Neuronal stem cell (in vitro differentiated cells): ENCODE results near the gene HSD17B14. TPM values are rescaled to one million over a fixed set of nuclear protein-coding genes. Genes with fewer than 3 reads are reported as not detected.
"Not testable (repeated sequence)": the region's sequence is repeated elsewhere in the genome, so short reads cannot be mapped to it uniquely, and the experiment has no call there.

ENCODE experiments used
- DNase-seq: peaks from one replicate; pipeline ENCODE4 v3.0.0-alpha.2; 2013; ENCODE audit warnings: low spot score
- H2AFZ ChIP-seq: one replicate; pipeline ENCODE4 v1.6.1; 2013; ENCODE audit warnings: mild to moderate bottlenecking, low read length, inconsistent platforms
- H2AK5ac ChIP-seq: 2 replicates; pipeline ENCODE4 v1.6.1; 2013; ENCODE audit warnings: low read depth, mild to moderate bottlenecking, inconsistent platforms, low read length, moderate library complexity, mixed read lengths
- H2BK120ac ChIP-seq: 2 replicates; pipeline ENCODE4 v1.6.1; 2013; ENCODE audit warnings: low read depth, mild to moderate bottlenecking, inconsistent platforms, low read length, moderate library complexity, mixed read lengths
- H2BK12ac ChIP-seq: one replicate; pipeline ENCODE4 v1.6.1; 2013; ENCODE audit warnings: low read length, inconsistent platforms
- H2BK15ac ChIP-seq: 2 replicates; pipeline ENCODE4 v1.6.1; 2013; ENCODE audit warnings: mild to moderate bottlenecking, low read length, inconsistent platforms, mixed read lengths
- H2BK5ac ChIP-seq: one replicate; pipeline ENCODE4 v1.6.1; 2013; ENCODE audit warnings: inconsistent platforms, mild to moderate bottlenecking, low read length, moderate library complexity
- H3K14ac ChIP-seq: one replicate; pipeline ENCODE4 v1.6.1; 2013; ENCODE audit warnings: low read length, inconsistent platforms
- H3K18ac ChIP-seq: 2 replicates; pipeline ENCODE4 v1.6.1; 2013; ENCODE audit warnings: low read length, inconsistent platforms
- H3K23ac ChIP-seq: 2 replicates; pipeline ENCODE4 v1.6.1; 2013; ENCODE audit warnings: low read depth, mild to moderate bottlenecking, mixed read lengths, low read length, inconsistent platforms; ENCODE audit not compliant: poor library complexity
- H3K27ac ChIP-seq: replicated peaks from 3 replicates; pipeline ENCODE4 v1.5.1; 2013; ENCODE audit warnings: low read length, inconsistent platforms
- H3K27me3 ChIP-seq, 3 experiments: 2 replicates each; pipeline ENCODE4 v1.6.1; 2013; ENCODE audit warnings: low read length in 3 of 3, mild to moderate bottlenecking in 2 of 3, inconsistent platforms in 1 of 3, low read depth in 1 of 3, mixed read lengths in 1 of 3, moderate library complexity in 1 of 3; ENCODE audit not compliant: control insufficient read depth in 3 of 3, insufficient read depth in 3 of 3
- H3K36me3 ChIP-seq, 2 donors: replicated peaks in 1 of 2; 2 replicates each; pipeline ENCODE4 v1.6.1; 2013; ENCODE audit warnings: low read length in 2 of 2; ENCODE audit not compliant: control insufficient read depth in 2 of 2, insufficient read depth in 2 of 2
- H3K4ac ChIP-seq: 2 replicates; pipeline ENCODE4 v1.6.1; 2013; ENCODE audit warnings: inconsistent platforms, mild to moderate bottlenecking, low read length, moderate library complexity
- H3K4me1 ChIP-seq, 2 donors: 1 replicate in 1 of 2; 2 replicates in 1 of 2; pipeline ENCODE4 v1.6.1; 2013; ENCODE audit warnings: low read length in 2 of 2, low read depth in 1 of 2; ENCODE audit not compliant: control insufficient read depth in 2 of 2, insufficient read depth in 1 of 2
- H3K4me2 ChIP-seq: one replicate; pipeline ENCODE4 v1.6.1; 2013; ENCODE audit warnings: mild to moderate bottlenecking, low read length, inconsistent platforms; ENCODE audit not compliant: insufficient read depth, poor library complexity, severe bottlenecking
- H3K4me3 ChIP-seq, 2 donors: 2 replicates each; pipeline ENCODE4 v1.5.1; 2013; ENCODE audit warnings: low read length in 2 of 2, mild to moderate bottlenecking in 2 of 2, inconsistent platforms in 1 of 2, moderate library complexity in 1 of 2
- H3K79me1 ChIP-seq: one replicate; pipeline ENCODE4 v1.6.1; 2013; ENCODE audit warnings: low read depth, mild to moderate bottlenecking, inconsistent platforms, low read length, moderate library complexity
- H3K9ac ChIP-seq: one replicate; pipeline ENCODE4 v1.6.1; 2013; ENCODE audit warnings: mild to moderate bottlenecking, low read depth, low read length, inconsistent platforms; ENCODE audit not compliant: poor library complexity
- H3K9me3 ChIP-seq, 2 donors: replicated peaks in 1 of 2; 2 replicates each; pipeline versions ENCODE3 to v1.6.1; 2013; ENCODE audit warnings: low read length in 2 of 2, mild to moderate bottlenecking in 2 of 2, inconsistent platforms in 1 of 2, low read depth in 1 of 2, mixed read lengths in 1 of 2, moderate library complexity in 1 of 2; ENCODE audit not compliant: control insufficient read depth in 2 of 2, insufficient read depth in 1 of 2
- H4K8ac ChIP-seq: one replicate; pipeline ENCODE4 v1.6.1; 2013; ENCODE audit warnings: low read depth, mild to moderate bottlenecking, inconsistent platforms, low read length, moderate library complexity
- H4K91ac ChIP-seq: one replicate; pipeline ENCODE4 v1.6.1; 2013; ENCODE audit warnings: low read length, low read depth, mild to moderate bottlenecking, inconsistent platforms; ENCODE audit not compliant: poor library complexity
- whole genome bisulfite sequencing, 2 donors: extraction: QIAGEN DNeasy Blood & Tissue Kit; methylation state at CpG; one replicate each; pipeline ENCODE4 v1.1.7; 2013; ENCODE audit warnings: missing lambda C conversion rate in 2 of 2, mixed read lengths in 1 of 2; ENCODE audit not compliant: insufficient read length in 2 of 2, insufficient replicate concordance in 1 of 2; ENCODE audit errors: extremely low coverage in 2 of 2; 5-methylcytosine and 5-hydroxymethylcytosine counted together
- small RNA-seq: library from polyadenylated mRNA; stranded (forward); fragments of <200 nt; extraction: miRNeasy Mini kit (QIAGEN cat#:217004); gene quantifications from one replicate; pipeline ENCODE3, GENCODE V24; 2013; ENCODE audit not compliant: insufficient read depth

The HSD17B14 gene

GRCh38 chr19:48768994-48769713 lies 67.1 kb downstream of the HSD17B14 start:
- Histone ChIP-seq H3K4ac (no peak overlapping the region), H2AK5ac (no peak overlapping the region), H3K36me3 (no peaks in the 10 kb centered on the region), H3K9ac (no peak overlapping the region), H4K91ac (no peak overlapping the region), H2BK12ac (no peak overlapping the region), H3K4me2 (no peak overlapping the region), H3K4me3 (no peak overlapping the region), H3K23ac (no peak overlapping the region), H3K79me1 (no peaks in the 10 kb centered on the region), H3K14ac (no peak overlapping the region), H2AFZ (no peak overlapping the region), H3K27me3 (peaks cover 0 to 13% (median 0%) of the 10 kb centered on the region in 3 experiments), H3K18ac (no peak overlapping the region), H3K9me3 (no peaks in the 10 kb centered on the region), H4K8ac (no peak overlapping the region), H3K4me1 (no peaks in the 10 kb centered on the region), H2BK120ac (no peak overlapping the region), H3K27ac (no peak overlapping the region), H2BK5ac (no peak overlapping the region), H2BK15ac (no peak overlapping the region)
- WGBS, 2 donors = no CpG with 5 or more reads among the region's 11 CpGs
- DNase-seq = no peak

GRCh38 chr19:48768171-48768753 lies 68.0 kb downstream of the HSD17B14 start:
- H4K91ac ChIP-seq, H2AK5ac ChIP-seq, H2BK5ac ChIP-seq, H3K23ac ChIP-seq, H3K9ac ChIP-seq, H3K9me3 ChIP-seq, H2AFZ ChIP-seq, H3K36me3 ChIP-seq, H2BK15ac ChIP-seq, H3K27ac ChIP-seq, H2BK120ac ChIP-seq, H2BK12ac ChIP-seq, DNase-seq, H3K79me1 ChIP-seq, H3K4me2 ChIP-seq, H3K4ac ChIP-seq, H3K4me1 ChIP-seq, H3K18ac ChIP-seq, H3K4me3 ChIP-seq, H4K8ac ChIP-seq, H3K14ac ChIP-seq: not testable (repeated sequence)
- WGBS, 2 donors = no CpG with 5 or more reads among the region's 6 CpGs
- peaks cover 0 to 17% (median 0%) of the 10 kb centered on the region in 3 experiments for H3K27me3 ChIP-seq

DNA sequence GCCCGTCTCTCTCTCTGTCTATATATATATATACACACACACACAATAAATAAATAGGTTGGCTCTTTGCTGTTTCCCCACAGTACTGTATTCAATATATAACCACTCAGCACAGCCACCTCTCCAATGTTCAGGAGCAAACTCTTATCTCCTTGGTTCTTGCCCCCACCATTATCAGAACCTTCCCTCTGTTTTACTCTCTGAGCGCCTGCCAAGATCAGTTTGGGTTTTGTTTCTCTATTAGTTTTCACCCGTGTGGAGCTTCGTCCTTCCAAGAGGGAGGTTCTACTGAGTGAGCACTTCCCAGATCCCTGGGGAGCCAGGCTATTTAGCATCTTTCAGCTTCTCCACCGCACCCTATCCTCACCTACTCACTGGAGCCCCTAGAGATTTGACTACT lies 70.5 kb downstream of the HSD17B14 start:
- H2BK12ac ChIP-seq, H3K18ac ChIP-seq, H2AFZ ChIP-seq, H3K36me3 ChIP-seq, H3K9me3 ChIP-seq, H2BK15ac ChIP-seq, H3K4me3 ChIP-seq, H2BK5ac ChIP-seq, H2BK120ac ChIP-seq, H3K4me1 ChIP-seq, H3K4ac ChIP-seq, H4K8ac ChIP-seq, H4K91ac ChIP-seq, H3K14ac ChIP-seq, H3K9ac ChIP-seq, H3K79me1 ChIP-seq, H2AK5ac ChIP-seq, H3K4me2 ChIP-seq, H3K23ac ChIP-seq, DNase-seq, H3K27ac ChIP-seq: not testable (repeated sequence)
- peaks cover 0 to 28% (median 0%) of the 10 kb centered on the region in 3 experiments for H3K27me3 ChIP-seq
- WGBS, 2 donors = no CpG with 5 or more reads among the region's 5 CpGs

Small RNA genes lying within 50 kb of the gene (small RNA-seq; reads per million reads assigned to genes)
- not detected for gene RNU6-317P
